ENCODE results near the gene LRP1B.

LRP1B gene

DNA sequence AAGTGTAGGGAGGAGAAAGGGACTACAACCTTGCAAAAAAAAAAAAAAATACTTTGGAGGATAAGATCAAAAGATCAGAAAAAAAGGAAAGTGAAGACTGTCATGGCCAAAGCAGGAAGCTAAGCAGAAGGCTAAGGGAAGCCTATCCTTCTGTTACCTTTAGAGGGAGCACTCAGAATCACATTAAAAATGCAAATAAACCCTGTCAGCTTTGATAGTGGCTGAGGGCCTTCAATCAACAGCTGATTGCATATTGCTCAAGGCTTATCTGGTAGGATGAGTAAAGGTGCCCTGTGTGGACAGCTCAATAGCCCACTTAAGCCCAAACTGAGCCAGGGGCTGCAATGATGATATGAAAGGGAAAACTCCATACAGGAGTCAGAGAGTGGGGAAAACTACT is 1021.2 kb downstream of the LRP1B start:
- Mint-ChIP-seq H3K4me1 (no peaks in the 10 kb centered on the region), H3K27me3 (no peaks in the 10 kb centered on the region), H3K4me3 (no peak overlapping the region), H3K9me3 (peaks cover 3% of the 10 kb centered on the region), H3K27ac (no peak overlapping the region), H3K36me3 (no peaks in the 10 kb centered on the region)
- ATAC-seq, result no peak

DNA sequence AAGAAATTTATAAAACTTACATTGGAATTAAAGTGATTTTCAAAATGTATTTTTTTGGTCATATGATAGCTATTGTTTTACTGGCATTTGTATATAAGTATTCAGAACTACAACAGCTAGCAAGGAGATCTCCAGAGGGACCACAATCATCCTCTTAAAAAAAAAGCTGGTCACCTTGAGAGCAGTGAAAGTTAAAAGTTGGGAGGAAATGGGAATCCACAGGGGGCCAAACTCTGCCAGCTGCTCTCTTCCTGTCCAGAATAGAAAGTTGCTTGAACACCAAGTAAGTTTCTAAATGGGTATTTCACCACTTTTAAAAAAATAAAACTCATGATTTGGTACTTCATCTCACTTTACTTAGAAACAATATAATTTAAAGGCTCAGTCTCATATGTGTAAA is 1025.1 kb downstream of the LRP1B start:
- H3K36me3 Mint-ChIP-seq, result no peaks in the 10 kb centered on the region
- no peak overlapping the region for H3K27ac Mint-ChIP-seq
- no peaks in the 10 kb centered on the region for H3K27me3 Mint-ChIP-seq
- no peak for ATAC-seq
- H3K4me1 Mint-ChIP-seq, result no peaks in the 10 kb centered on the region
- no peak overlapping the region for H3K4me3 Mint-ChIP-seq
- no peaks in the 10 kb centered on the region for H3K9me3 Mint-ChIP-seq

GRCh38 chr2:141103216-141103615 is 1027.6 kb downstream of the LRP1B start:
- no peak overlapping the region for H3K4me3 Mint-ChIP-seq
- H3K4me1 Mint-ChIP-seq, result no peaks in the 10 kb centered on the region
- H3K27me3 Mint-ChIP-seq, result no peaks in the 10 kb centered on the region
- no peaks in the 10 kb centered on the region for H3K9me3 Mint-ChIP-seq
- no peak overlapping the region for H3K27ac Mint-ChIP-seq
- no peak for ATAC-seq
- H3K36me3 Mint-ChIP-seq, result no peaks in the 10 kb centered on the region

- no peaks in the 10 kb centered on the region for H3K27me3 Mint-ChIP-seq
- no peaks in the 10 kb centered on the region for H3K36me3 Mint-ChIP-seq
- H3K4me3 Mint-ChIP-seq, result no peak overlapping the region
- no peak for ATAC-seq
- no peaks in the 10 kb centered on the region for H3K9me3 Mint-ChIP-seq
- H3K27ac Mint-ChIP-seq, result no peak overlapping the region
- H3K4me1 Mint-ChIP-seq, result no peaks in the 10 kb centered on the region
These were observed 1051.6 kb downstream of the LRP1B start for GRCh38 chr2:141079231-141079630.

GRCh38 chr2:141075753-141076152 is 1055.1 kb downstream of the LRP1B start:
- no peak for ATAC-seq
- no peaks in the 10 kb centered on the region for H3K4me1 Mint-ChIP-seq
- H3K9me3 Mint-ChIP-seq, result no peaks in the 10 kb centered on the region
- H3K36me3 Mint-ChIP-seq, result no peaks in the 10 kb centered on the region
- no peak overlapping the region for H3K4me3 Mint-ChIP-seq
- no peak overlapping the region for H3K27ac Mint-ChIP-seq
- H3K27me3 Mint-ChIP-seq, result no peaks in the 10 kb centered on the region

- no peaks in the 10 kb centered on the region for H3K4me1 Mint-ChIP-seq
- H3K9me3 Mint-ChIP-seq, result no peaks in the 10 kb centered on the region
- no peaks in the 10 kb centered on the region for H3K36me3 Mint-ChIP-seq
- H3K27ac Mint-ChIP-seq, result no peak overlapping the region
- H3K27me3 Mint-ChIP-seq, result no peaks in the 10 kb centered on the region
- no peak overlapping the region for H3K4me3 Mint-ChIP-seq
- no peak for ATAC-seq
These were observed 1062.6 kb downstream of the LRP1B start for GRCh38 chr2:141068053-141068682.

- H3K9me3 Mint-ChIP-seq, result no peaks in the 10 kb centered on the region
- no peaks in the 10 kb centered on the region for H3K4me1 Mint-ChIP-seq
- H3K27me3 Mint-ChIP-seq, result no peaks in the 10 kb centered on the region
- no peak overlapping the region for H3K27ac Mint-ChIP-seq
- no peak overlapping the region for H3K4me3 Mint-ChIP-seq
- no peak for ATAC-seq
- H3K36me3 Mint-ChIP-seq, result no peaks in the 10 kb centered on the region
These were observed 1065.8 kb downstream of the LRP1B start for GRCh38 chr2:141065042-141065441.

- H3K27ac Mint-ChIP-seq, result no peak overlapping the region
- no peaks in the 10 kb centered on the region for H3K27me3 Mint-ChIP-seq
- H3K9me3 Mint-ChIP-seq, result no peaks in the 10 kb centered on the region
- ATAC-seq, result no peak
- no peaks in the 10 kb centered on the region for H3K36me3 Mint-ChIP-seq
- H3K4me3 Mint-ChIP-seq, result no peak overlapping the region
- H3K4me1 Mint-ChIP-seq, result no peaks in the 10 kb centered on the region
These were observed 1067.4 kb downstream of the LRP1B start for GRCh38 chr2:141063406-141063805.

- no peaks in the 10 kb centered on the region for H3K4me1 Mint-ChIP-seq
- ATAC-seq, result no peak
- H3K27ac Mint-ChIP-seq, result no peak overlapping the region
- no peaks in the 10 kb centered on the region for H3K36me3 Mint-ChIP-seq
- H3K4me3 Mint-ChIP-seq, result no peak overlapping the region
- H3K9me3 Mint-ChIP-seq, result no peaks in the 10 kb centered on the region
- H3K27me3 Mint-ChIP-seq, result no peaks in the 10 kb centered on the region
These were observed 1068.4 kb downstream of the LRP1B start for GRCh38 chr2:141062443-141062842.

DNA sequence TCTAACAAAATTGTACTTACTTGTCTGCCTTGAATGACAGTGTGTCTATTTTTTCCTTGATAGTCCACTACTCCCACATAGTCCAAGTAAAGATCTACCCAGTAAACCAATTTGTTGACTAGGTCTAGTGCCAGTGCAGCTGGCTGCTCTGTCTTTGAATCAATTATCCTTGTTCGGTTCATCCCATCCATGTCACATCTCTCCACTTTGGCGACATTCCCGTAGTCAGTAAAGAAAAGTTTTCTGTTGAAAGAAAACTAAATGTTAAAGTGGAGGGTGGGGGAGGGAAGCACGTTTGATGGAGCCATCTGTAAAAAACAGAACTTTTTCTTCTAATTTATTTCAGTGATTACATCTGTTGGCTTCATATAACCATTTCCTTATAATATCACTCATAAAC is 1068.8 kb downstream of the LRP1B start:
- H3K4me1 Mint-ChIP-seq, result no peaks in the 10 kb centered on the region
- no peaks in the 10 kb centered on the region for H3K27me3 Mint-ChIP-seq
- no peak overlapping the region for H3K27ac Mint-ChIP-seq
- no peak overlapping the region for H3K4me3 Mint-ChIP-seq
- no peak for ATAC-seq
- no peaks in the 10 kb centered on the region for H3K36me3 Mint-ChIP-seq
- H3K9me3 Mint-ChIP-seq, result no peaks in the 10 kb centered on the region

DNA sequence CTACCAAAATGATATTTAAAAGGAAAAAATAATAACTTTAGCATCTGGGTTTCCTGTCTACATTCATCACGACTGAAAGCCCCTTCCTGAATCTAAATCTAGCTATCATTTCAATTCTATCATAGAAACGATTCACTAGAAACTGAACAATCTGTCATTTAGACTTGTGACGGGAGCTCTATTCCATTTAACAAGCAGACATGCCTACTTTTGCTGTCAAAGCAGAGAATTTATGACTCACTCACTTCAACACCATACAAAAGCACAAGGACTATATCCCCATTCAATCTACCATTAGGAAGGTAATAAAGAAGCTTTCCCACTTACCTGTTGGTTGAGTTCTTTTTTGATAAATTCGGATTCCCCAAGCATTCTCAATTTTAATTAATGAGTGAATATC is 1072.3 kb downstream of the LRP1B start:
- no peaks in the 10 kb centered on the region for H3K27me3 Mint-ChIP-seq
- H3K36me3 Mint-ChIP-seq, result no peaks in the 10 kb centered on the region
- ATAC-seq, result no peak
- H3K27ac Mint-ChIP-seq, result no peak overlapping the region
- no peak overlapping the region for H3K4me3 Mint-ChIP-seq
- H3K4me1 Mint-ChIP-seq, result no peaks in the 10 kb centered on the region
- H3K9me3 Mint-ChIP-seq, result no peaks in the 10 kb centered on the region

GRCh38 chr2:141055531-141055930 is 1075.3 kb downstream of the LRP1B start:
- Mint-ChIP-seq H3K27ac (no peak overlapping the region), H3K4me3 (no peak overlapping the region), H3K9me3 (no peaks in the 10 kb centered on the region), H3K4me1 (no peaks in the 10 kb centered on the region), H3K36me3 (no peaks in the 10 kb centered on the region), H3K27me3 (no peaks in the 10 kb centered on the region)
- ATAC-seq, result no peak

DNA sequence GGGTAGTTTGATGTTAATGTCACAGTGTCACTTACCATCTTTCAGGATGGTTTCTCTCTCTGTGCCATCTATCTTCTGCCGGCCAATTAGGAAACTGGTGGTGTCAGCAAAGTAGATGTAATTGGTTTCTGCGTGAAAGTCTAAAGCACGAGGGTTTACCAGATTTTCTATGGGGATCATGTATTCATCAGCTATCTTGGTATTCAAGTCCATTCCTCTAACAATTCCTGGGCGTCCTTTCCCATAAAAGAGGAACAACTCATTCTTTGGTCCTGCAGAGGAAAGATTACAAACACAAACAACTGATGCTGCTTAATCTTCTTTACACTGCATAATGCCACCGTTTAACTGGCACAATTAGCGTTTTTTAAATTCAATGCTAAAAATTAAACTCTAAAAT is 1081.9 kb downstream of the LRP1B start:
- H3K4me1 Mint-ChIP-seq, result no peaks in the 10 kb centered on the region
- no peaks in the 10 kb centered on the region for H3K27me3 Mint-ChIP-seq
- ATAC-seq, result no peak
- H3K9me3 Mint-ChIP-seq, result peaks cover 5% of the 10 kb centered on the region
- H3K4me3 Mint-ChIP-seq, result no peak overlapping the region
- no peaks in the 10 kb centered on the region for H3K36me3 Mint-ChIP-seq
- no peak overlapping the region for H3K27ac Mint-ChIP-seq

DNA sequence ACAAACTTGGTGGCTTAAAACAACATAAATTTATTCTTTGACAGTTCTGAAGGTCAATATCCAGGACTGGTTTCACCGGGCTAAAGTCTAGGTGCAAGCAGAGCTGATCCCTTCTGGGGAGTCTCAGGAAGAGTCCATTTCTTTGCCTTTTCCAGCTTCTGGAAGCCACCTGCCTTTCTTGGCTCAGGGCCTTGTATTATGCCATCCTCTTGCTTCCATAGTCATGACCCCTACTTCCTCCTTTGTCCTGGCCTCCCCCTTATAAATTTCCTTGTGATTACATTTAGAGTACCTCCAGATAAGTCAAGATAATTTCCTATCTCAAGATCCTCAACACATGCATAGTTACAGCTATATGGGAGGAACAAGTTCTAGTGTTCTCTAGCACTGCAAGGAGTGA is 1089.5 kb downstream of the LRP1B start:
- no peak for ATAC-seq
- Mint-ChIP-seq H3K4me1 (no peaks in the 10 kb centered on the region), H3K27ac (no peak overlapping the region), H3K4me3 (no peak overlapping the region), H3K27me3 (no peaks in the 10 kb centered on the region), H3K9me3 (no peaks in the 10 kb centered on the region), H3K36me3 (no peaks in the 10 kb centered on the region)

DNA sequence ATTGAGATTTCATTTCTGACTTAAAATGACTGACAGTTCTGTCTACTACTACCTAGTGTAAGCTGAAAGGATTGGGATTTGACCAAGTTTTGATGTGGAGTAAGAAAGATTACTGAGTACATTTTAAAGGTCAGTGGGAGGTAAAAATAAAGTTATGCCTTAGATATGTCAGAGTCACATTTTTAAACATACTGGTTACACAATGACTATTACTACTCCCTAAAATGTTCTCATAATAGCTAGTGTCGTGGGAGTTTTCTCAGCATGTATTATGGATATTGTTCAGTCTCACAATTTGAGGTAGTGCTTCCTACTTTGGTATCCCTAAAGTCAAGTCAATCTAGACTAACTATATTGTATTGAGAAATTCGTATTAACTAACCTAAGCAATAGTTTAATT is 1092.5 kb downstream of the LRP1B start:
- ATAC-seq, result no peak
- no peaks in the 10 kb centered on the region for H3K4me1 Mint-ChIP-seq
- H3K27ac Mint-ChIP-seq, result no peak overlapping the region
- H3K36me3 Mint-ChIP-seq, result no peaks in the 10 kb centered on the region
- H3K4me3 Mint-ChIP-seq, result no peak overlapping the region
- no peaks in the 10 kb centered on the region for H3K9me3 Mint-ChIP-seq
- no peaks in the 10 kb centered on the region for H3K27me3 Mint-ChIP-seq

DNA sequence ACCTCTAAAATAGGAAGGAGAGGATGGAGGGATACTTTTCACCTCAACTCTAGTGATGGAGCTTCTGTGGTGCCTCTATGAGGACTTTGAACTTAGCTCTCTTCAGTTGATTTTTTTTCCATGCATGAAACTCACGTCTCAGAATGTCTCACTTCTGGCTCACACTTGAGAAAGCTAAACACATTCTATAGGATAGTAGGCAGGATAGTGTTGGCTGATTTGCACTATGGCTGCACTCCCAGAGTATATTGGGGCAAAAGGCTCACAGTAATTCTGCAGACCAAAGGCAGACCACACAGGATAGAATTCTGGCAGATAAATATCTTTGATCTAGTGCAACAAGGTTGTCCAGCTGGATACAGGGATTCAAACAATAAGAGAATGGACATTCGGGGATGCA is 1093.5 kb downstream of the LRP1B start:
- H3K27me3 Mint-ChIP-seq, result no peaks in the 10 kb centered on the region
- no peaks in the 10 kb centered on the region for H3K4me1 Mint-ChIP-seq
- no peaks in the 10 kb centered on the region for H3K9me3 Mint-ChIP-seq
- no peak overlapping the region for H3K4me3 Mint-ChIP-seq
- ATAC-seq, result no peak
- no peaks in the 10 kb centered on the region for H3K36me3 Mint-ChIP-seq
- H3K27ac Mint-ChIP-seq, result no peak overlapping the region

GRCh38 chr2:141035846-141036420 is 1094.9 kb downstream of the LRP1B start:
- Mint-ChIP-seq H3K9me3 (no peaks in the 10 kb centered on the region), H3K27ac (no peak overlapping the region), H3K27me3 (no peaks in the 10 kb centered on the region), H3K36me3 (no peaks in the 10 kb centered on the region), H3K4me3 (no peak overlapping the region), H3K4me1 (no peaks in the 10 kb centered on the region)
- ATAC-seq, result no peak
